Calu3 (cell line): Measurements from ENCODE around the gene BCL7B. TPM values are rescaled to one million over a fixed set of nuclear protein-coding genes. Genes with fewer than 3 reads are reported as not detected.

Experiments
- BruUV-seq: library from RNA; stranded (reverse); fragments of 400-500 nt; replicated peaks from 2 replicates; lab custom pipeline; 2021; lab: Mats Ljungman, UMichigan
- CTCF ChIA-PET: fragments of 300-600 bp; sonication (Branson Sonifier 250); formaldehyde crosslinking; loops from one replicate; lab custom pipeline; 2022; ENCODE audit warnings: antibody characterized with exemption; lab: Charles Lee
- DNase-seq: peaks from one replicate; pipeline ENCODE4 v3.0.0; 2022
- H3K27ac Mint-ChIP-seq: one replicate; pipeline ENCODE4 v1.8.0; 2022; ENCODE audit warnings: mixed read lengths; ENCODE audit not compliant: unreplicated experiment
- H3K27me3 Mint-ChIP-seq: one replicate; pipeline ENCODE4 v1.8.0; 2022; ENCODE audit warnings: mixed read lengths; ENCODE audit not compliant: unreplicated experiment
- H3K36me3 Mint-ChIP-seq: one replicate; pipeline ENCODE4 v1.8.0; 2022; ENCODE audit warnings: mild to moderate bottlenecking, moderate library complexity, mixed read lengths; ENCODE audit not compliant: insufficient read depth, unreplicated experiment
- H3K4me1 Mint-ChIP-seq: one replicate; pipeline ENCODE4 v1.8.0; 2022; ENCODE audit warnings: mild to moderate bottlenecking, low read depth, mixed read lengths; ENCODE audit not compliant: unreplicated experiment
- H3K4me3 Mint-ChIP-seq: one replicate; pipeline ENCODE4 v1.8.0; 2022; ENCODE audit warnings: mild to moderate bottlenecking, low read depth, moderate library complexity, mixed read lengths; ENCODE audit not compliant: unreplicated experiment
- H3K9me3 Mint-ChIP-seq: one replicate; pipeline ENCODE4 v1.8.0; 2022; ENCODE audit warnings: low read depth, mixed read lengths; ENCODE audit not compliant: unreplicated experiment
- CTCF ChIP-seq: fragments of 200-600 bp; IDR thresholded peaks from one replicate; pipeline ENCODE4 v1.8.0; 2022; ENCODE audit warnings: antibody characterized with exemption; ENCODE audit not compliant: unreplicated experiment
- intact Hi-C: fragments of 100-400 bp; cut with micrococcal nuclease; formaldehyde crosslinking; loops from one replicate; pipeline ENCODE4 v1.10.0; 2022; ENCODE audit not compliant: unreplicated experiment
- total RNA-seq: library from RNA; stranded (reverse); gene quantifications from 2 replicates; pipeline ENCODE4 v1.2.3, GENCODE V29; 2022

The BCL7B gene
- total RNA-seq, 1 experiment from 2014 or later, result 37.8 TPM

- BruUV-seq, result no TSS peak
- intact Hi-C loops, result no loop called here
- peaks cover 35% of the 10 kb centered on the region for H3K27me3 Mint-ChIP-seq
- peaks cover 4% of the 10 kb centered on the region for H3K36me3 Mint-ChIP-seq
- CTCF ChIA-PET, result no interaction called here
- no peak overlapping the region for H3K27ac Mint-ChIP-seq
- TF ChIP-seq CTCF, result no peak
- H3K9me3 Mint-ChIP-seq, result peaks cover 3% of the 10 kb centered on the region
- no peak overlapping the region for H3K4me3 Mint-ChIP-seq
- H3K4me1 Mint-ChIP-seq, result no peaks in the 10 kb centered on the region
- DNase-seq, result no peak
Measured at GRCh38 chr7:73595358-73595757, 37.9 kb upstream of the BCL7B start.

GRCh38 chr7:73593207-73594045, 35.9 kb upstream of the BCL7B start:
- H3K4me3 Mint-ChIP-seq, result no peak overlapping the region
- no peak for DNase-seq
- no peaks in the 10 kb centered on the region for H3K4me1 Mint-ChIP-seq
- peaks cover 4% of the 10 kb centered on the region for H3K36me3 Mint-ChIP-seq
- no peak overlapping the region for H3K27ac Mint-ChIP-seq
- peaks cover 3% of the 10 kb centered on the region for H3K9me3 Mint-ChIP-seq
- CTCF ChIA-PET, result no interaction called here
- intact Hi-C loops, result no loop called here
- H3K27me3 Mint-ChIP-seq, result peaks cover 28% of the 10 kb centered on the region
- no peak for TF ChIP-seq CTCF
- BruUV-seq, result no TSS peak

- Mint-ChIP-seq H3K27me3 (no peaks in the 10 kb centered on the region), H3K4me3 (no peak overlapping the region), H3K27ac (no peak overlapping the region), H3K36me3 (no peaks in the 10 kb centered on the region), H3K4me1 (no peaks in the 10 kb centered on the region), H3K9me3 (no peaks in the 10 kb centered on the region)
- CTCF ChIA-PET, result interaction anchor here (0.6 to 1.2 kb wide), 2 partner anchors 139 to 147 kb away, joined by 3 read pairs; no protein-coding TSS in a partner anchor
- intact Hi-C loops, result no loop called here
- TF ChIP-seq CTCF, result no peak
- no TSS peak for BruUV-seq
- DNase-seq, result no peak
Measured at GRCh38 chr7:73586911-73587310, 29.4 kb upstream of the BCL7B start.

- no peaks in the 10 kb centered on the region for H3K9me3 Mint-ChIP-seq
- intact Hi-C loops, result no loop called here
- H3K27ac Mint-ChIP-seq, result no peak overlapping the region
- BruUV-seq, result no TSS peak
- no peaks in the 10 kb centered on the region for H3K27me3 Mint-ChIP-seq
- TF ChIP-seq CTCF, result no peak
- DNase-seq, result no peak
- no peaks in the 10 kb centered on the region for H3K4me1 Mint-ChIP-seq
- CTCF ChIA-PET, result no interaction called here
- no peak overlapping the region for H3K4me3 Mint-ChIP-seq
- H3K36me3 Mint-ChIP-seq, result no peaks in the 10 kb centered on the region
Measured at GRCh38 chr7:73585196-73585595, 27.7 kb upstream of the BCL7B start.
